ENCODE data around the gene RPP25L.

The RPP25L gene

DNA sequence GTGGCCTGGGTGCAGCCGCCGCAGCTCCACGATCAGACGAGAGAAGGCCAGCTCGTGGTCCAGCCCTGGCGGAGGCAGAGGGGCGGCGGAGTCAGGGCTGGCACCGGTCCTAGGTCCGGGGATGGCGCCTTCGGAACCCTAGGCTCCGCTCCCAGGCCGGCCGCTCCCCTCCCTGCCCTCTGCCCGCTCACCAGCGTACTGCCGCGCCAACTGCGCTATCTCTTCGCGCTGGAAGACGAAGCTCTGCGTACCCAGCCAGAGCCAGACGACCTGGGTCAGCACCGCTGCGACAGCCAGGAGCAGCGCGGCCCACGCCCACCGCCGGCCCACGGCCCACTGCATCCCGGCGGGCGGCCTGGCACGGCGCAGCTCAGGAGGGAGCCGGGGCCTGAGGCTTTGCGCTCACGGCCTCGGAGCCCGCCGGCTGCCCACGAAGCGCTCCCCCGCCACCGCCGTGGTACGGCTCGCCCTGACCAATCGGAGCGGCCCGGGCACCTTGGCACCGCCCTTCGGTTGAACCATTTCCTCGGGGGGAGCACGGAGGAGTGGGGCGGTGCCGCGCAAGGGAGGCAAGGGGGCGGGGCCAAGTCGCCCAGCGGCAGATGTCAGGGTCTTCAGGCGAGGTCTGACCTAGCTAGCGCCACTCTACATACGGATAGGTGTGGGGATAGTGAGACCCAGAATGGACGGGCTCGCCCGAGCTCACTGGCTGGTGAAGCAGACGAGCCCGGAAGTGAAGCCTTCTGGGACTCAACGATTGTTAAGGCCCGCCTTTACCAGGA, 25.6 kb upstream of the RPP25L start, which contains the start of gene SIGMAR1:
Gene SIGMAR1 (minus strand): TSS at position 432 of the 782 bp plus-strand sequence. CDS start 90 bp downstream, at position 342.
- DNase-seq: peak; percentile 86

DNA sequence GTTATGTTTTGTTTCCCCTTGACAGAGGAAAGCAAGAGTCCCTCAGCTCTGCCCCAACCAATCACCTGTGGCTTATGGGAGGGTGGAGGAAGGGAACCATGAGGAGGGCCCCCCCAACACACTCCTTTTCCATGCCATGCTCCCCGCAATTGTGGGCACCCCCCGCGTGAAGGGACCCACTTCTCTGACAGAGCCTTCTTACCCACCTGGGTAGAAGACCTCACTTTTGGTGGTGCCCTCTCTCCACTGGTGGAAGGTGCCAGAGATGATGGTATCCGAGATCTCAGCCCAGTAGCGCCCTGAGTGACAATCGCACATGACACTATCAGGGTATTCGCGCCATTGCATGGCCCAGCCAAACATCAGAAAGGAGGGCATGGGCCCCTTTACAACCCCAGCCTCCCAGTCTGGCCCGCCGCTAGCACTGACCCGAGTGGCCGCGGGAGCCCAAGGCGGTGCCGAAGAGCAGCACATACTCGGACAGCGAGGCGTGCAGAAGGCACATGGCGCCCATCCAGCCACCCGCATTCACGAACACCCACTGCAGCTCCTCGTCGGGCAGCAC, 25.0 kb upstream of the RPP25L start:
- DNase-seq: no peak

DNA sequence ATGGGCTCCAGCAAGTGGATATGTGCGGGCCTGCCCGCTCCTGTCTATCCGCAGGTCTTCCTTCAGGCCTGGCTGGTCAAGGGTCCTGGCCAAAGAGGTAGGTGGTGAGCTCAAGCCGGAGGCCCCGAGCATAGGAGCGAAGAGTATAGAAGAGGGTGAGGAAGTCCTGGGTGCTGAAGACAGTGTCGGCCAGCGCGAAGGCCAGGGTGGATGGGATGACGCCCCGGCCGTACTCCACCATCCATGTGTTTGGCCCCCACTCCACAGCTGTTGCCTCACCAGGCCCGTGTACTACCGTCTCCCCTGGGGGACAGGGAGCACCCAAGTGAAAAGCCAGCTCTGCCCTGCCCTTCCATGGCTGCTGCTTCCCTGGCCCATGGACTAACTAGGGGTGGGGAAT, 23.7 kb upstream of the RPP25L start:
- DNase-seq: no peak

DNA sequence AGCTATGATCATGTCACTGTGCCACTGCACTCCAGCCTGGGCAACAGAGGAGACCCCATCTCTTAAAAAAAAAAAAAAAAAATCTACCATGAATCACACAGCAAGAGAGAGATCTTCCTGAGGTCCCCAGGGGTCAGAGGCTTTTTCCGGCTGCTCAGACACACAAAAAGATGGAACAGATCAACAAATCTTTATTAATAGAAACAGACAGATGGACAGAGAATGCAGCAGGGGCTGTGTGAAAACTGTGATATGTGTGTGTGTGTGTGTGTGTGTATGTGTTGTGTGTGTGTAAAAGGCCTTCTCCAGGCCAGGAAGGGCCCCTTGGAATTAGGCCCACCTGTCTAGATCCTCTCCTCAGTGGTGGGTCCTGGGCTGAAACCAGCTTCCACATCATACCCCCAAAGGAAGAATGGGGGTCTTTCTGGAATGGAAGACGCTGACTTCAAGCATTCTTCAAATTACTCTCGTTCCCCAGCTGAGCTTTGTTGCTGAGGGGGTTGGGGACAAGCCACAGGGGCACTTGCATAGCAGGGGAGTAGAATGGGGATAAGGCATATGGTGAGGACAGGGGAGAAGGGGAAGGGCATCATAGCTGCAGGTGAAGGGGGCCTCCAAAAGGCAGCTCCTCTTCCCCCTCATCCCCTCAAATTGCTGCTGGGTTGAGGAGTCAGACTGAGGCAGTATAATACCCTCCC, 22.8 kb upstream of the RPP25L start:
- DNase-seq: no peak

DNA sequence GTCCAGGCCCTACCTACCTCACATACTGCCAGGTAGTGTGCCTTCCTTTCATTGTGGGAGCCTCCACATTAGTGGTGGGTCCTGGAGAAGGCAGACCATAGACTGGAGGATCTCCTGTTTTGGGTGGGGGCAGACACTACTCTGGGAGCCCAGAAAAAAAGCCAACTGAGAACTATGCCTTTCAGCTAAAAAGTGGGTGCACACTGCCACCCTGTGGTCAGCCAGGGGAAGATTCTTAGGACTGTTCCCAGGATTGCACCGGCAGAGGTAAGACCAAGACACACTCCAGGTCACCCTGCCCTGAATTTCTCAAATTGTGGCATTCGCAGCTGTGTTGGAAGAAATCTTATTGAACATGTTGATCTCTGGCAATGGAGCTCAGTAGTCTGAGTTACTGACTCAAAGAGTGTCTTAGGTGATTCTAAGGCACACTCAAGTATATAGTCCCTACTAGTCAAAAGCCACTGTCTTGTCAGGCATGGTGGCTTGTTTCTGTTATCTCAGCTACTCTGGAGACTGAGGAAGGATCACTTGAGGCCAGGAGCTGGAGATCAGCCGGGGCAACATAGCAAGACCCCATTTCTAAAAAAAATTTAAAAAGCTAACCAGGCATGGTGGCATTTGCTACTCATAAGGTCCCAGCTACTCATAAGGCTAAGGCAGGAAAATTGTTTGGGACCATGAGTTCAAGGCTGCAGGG, 22.1 kb upstream of the RPP25L start:
- peak; percentile 46 for DNase-seq

DNA sequence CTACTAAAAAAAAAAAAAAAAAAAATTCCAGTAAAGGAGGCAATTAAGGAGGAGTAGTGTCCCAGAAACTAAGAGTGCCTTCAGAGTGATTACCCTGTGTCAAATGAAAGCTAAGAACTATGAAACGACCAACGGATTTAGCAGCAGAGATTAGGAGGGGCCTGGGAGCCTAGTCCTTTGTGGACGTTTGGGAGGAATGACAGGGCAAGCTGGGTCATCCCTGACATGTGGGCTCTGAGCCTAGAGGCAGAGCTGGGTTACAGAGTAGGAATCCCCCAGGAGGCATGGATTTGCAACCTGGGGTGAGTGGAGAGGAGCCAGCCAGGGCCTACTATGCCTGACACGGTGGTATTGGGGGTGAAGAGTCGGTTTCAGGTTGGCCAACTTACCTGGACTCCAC, 21.3 kb upstream of the RPP25L start:
- DNase-seq: no peak

DNA sequence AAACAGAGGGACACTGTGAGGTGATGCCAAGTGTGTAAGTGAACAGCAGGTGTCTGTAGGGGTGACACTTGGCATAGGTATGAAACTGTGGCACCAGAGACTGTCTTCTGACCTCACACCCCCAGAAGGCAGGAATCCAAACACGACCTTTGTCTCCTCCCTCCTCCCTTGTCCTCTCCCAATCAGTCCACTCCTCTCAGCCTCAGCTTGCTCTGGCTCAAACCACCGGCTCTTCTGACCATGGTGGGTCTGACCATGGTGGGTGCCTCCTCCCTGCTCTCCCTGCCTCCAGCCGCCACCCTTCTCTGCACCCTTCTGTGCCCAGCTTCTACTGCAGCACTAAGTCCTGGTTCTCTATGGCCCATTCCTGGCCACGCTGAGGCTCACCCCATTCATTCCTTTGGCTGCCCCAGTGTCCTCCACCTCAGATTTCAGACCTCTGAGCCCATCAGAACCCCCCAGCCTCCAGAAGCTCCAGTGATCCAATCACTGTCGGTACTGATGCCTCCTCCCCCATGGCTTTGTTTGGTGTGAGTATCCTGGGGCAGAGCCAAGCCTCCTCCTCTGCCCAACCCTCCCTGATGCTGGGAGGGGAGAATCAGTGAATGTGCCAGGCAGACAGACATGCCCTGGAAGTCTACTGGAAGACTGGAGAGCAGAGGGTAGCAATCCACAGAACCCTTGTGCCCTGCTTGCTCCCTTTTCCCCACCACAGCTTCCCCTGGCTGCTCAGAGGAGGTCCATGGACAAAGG, 18.7 kb upstream of the RPP25L start:
- no peak for DNase-seq

DNA sequence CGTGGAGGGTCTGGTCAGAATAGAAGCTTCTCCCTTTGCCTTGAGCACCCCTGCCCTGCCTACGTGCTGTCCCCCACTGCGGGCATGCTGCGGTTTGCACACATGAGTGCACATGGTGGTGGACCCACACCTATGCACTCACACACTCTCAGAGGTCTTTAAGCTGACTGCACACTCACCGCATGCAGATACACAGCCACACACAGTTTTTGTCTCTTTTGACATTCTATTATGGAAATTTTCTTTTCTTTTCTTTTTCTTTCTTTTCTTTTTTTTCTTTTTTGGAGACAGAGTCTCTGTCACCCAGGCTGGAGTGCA, 17.6 kb upstream of the RPP25L start:
- no peak for DNase-seq

DNA sequence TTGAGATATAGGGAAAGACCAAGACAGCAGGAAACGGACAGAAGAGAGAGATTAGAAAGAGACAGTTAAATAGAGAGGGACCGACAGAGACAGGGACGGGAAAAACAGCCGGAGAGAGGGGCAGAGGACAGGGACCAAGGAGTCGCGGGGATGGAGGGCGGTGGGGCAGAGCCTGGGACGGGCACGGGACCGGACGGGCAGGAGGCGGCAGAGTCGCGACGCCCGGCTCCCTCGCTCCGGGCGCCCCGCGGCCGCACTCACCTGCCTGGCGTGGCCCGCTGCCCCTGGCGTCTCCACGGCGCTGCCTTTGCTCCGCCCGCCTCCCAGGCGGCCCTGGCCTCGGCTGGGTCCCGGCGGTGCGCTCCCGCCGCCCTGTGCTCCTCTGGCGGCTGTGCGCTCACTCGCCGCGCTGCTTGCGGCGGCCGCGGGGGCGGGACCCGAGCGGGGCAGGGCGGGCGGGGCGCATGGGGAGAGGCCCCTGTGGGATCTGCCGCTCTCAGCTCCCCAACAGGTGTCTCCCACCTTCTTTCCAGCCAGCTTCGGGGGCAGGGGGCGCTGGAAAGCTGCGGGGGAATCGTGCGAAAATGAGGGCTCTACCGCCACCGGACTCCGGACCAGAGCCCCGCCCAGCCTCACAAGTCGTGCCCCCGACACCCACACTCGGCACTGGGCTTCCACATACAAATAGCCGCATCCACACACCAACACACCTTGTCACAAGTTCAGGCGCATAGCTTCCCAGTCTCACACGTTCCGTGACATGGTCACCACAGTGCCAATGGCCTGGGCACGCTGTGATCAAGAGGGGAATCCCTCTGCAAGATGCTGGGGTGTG, 17.0 kb upstream of the RPP25L start, which contains the start of gene ARID3C:
Gene ARID3C (minus strand): TSS at position 411 of the 835 bp plus-strand sequence. CDS start 1,052 bp downstream, outside the sequence.
- peak; percentile 42 for DNase-seq

DNA sequence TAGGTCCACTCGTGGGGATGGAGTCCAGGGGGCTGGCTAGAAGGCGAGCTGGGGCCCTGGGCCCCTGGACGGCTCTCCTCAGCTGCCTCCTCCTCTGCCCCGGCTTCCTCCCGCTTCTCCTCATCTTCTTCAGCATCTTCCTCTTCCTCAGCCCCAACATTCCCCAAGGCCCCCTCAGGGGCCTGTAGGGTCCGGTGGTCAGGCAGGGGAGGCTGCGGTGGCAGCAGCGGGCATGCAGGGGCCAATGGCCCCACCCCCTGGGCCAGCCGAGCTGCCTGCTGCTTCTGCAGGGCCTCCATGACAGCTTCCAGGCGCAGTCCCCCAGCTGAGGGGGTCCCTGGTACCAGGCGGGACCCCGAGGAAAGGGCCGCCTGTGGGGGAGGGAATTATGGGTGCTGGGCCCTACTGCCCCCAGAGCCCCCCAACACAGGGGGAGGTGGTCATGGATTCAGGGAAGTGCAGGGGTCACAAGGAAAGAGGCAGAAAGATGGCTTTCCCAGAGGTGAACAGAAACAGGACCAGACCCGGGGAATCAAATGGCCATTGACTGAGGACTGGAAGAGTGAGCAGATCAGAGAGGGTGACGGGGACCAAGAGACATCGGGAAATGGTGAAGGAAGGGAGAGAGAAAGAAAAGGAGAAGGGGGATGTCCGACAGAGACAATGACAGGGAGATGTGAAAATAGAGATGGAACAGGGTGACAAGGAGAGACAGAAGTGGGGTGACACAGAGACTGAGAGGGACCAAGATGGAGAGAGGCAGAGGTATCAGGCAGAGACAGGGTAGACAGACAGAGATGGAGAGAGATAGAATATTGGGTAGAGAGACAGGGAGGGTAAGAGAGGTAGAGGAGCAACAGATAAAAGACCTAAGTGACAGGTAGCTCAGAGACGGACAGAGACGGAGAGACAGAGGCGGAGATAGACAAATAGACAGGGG, 16.1 kb upstream of the RPP25L start:
- no peak for DNase-seq

DNA sequence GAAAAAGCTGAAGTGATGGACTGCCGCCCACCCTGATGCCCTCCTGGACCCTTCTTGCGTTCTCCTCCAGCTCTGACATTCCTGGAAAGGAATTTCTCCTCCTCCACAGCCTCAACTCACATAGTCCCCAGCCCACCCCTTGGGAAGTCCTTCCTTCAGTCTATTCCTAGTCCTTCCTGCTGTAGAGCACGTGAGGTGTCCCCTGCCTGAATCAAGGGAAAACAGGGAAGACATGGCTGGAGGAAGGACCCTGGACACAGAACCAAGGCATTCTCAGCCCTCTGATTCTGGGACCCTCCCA, 13.2 kb upstream of the RPP25L start:
- no peak for DNase-seq

DNA sequence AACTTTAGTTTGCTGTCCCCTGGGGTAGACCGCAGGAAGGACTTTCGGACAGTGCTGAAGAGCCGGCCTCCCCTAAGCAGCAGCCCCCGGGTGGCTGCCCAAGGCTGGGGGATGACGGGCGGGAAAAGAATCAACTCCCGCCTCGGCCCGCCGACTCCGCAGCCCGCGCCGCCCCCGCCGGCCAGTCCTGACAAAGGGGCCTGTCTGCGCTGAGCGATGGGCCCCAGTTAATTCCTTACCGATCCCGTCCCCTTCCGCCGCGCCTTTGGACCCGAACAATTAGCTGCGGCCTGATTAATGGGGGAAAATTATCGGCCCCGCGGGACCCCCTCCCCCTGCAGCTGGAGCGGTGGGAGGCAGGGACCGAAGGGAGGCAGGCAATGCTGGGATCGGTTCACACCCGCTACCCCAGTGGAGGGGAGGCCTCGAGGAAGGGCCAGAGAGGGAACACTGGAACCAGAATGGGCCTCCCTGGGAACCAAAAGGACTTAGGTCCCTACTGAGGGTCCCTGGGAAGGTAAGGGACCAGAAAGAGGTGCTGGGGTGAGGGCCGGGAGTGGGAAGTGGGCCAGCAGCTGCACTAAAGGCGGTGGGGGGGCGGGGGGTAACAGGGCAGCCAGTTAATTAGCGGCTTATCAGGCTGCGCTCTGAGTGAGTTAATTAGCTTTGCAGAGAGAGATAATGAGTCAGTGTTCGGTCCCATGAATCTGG, 12.7 kb upstream of the RPP25L start:
- DNase-seq: no peak

DNA sequence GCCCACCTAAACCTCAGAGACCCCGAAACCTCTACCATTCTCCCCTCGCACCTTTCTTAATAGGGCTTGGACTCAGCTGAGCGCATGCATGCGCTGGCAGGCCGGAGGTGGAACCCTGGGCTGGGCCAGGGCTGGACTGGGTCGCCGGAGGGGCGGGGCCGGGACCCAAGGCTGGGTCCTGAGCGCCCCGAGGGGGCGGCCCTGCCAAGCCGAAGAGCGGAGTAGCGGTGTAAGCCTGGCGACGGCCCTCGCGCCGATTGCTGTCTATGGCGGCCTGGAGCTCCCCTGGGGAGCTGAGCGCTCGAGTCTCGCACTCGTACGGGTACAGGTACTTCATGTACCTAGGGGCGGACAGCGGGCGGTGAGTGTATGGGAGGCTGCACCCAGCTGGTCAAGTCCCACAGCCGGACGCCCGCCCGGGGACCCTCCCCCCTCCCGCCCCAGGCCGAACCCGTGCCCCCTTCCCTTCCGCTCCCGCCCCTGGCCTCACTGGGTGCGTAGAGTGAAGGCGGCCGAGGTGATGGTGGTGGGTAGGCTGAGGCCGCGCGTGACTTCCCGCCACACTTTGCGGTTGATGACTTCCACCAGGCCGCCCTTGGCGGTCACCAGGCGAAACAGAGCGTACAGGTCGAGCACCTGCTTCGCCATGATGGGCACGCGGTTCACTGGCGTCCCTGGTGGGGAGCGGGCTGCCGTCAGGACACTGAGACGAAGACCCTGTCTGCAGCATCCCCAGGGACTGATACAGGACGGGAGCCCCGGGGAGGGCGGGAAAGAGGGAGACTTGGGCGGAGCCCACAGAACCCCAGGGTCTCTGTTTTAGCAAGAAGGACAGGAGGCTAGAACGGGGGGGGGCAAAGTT, 11.7 kb upstream of the RPP25L start:
- DNase-seq: no peak

DNA sequence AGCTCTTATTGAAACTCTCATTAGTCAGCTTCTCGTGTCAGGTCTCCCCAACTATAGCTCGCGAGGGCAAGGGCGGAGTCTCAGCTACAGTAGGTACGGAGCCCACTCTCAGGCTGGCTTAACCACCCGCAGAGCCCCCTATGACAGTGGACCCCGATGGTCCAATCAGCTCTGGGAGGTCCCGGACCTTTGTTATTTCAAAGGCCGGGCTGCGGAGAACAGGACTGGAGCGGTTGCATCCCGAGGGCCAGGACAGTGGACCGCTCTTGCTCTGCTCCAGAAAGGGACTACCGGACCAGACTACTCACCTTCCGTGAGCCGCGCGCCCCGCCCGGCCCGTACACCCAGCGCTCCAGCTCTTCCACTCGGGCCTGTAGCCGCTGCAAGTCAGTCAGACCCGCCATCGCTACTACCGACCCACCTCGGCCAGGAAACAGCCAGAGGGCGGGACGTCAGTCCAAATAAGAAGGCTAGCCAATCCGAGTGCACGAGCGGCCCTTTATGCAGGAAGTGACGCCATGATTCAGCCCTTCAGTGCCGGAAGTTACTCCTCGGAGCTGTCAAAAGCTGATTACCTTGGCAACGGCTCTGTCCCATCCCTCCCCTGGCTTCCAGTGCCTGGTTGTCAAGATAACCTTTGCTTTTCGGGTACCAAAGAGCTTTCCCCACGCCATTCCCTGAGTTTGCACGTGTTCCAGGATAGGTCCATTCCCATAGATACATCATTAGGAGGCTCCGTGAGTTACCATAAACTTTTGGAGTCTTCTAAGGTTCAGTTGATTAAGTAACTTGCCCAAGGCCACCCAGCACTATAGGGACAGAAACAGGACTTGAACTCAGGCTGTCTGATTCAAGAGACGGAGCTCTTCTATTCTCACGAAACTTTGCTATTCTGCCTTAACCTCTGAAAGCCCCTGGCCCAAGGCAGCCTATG, 8.4 kb upstream of the RPP25L start, which contains the start of gene DCTN3:
Gene DCTN3 (minus strand): TSS at position 435 of the 934 bp plus-strand sequence. CDS start 31 bp downstream, at position 404.
- DNase-seq: peak; percentile 95

DNA sequence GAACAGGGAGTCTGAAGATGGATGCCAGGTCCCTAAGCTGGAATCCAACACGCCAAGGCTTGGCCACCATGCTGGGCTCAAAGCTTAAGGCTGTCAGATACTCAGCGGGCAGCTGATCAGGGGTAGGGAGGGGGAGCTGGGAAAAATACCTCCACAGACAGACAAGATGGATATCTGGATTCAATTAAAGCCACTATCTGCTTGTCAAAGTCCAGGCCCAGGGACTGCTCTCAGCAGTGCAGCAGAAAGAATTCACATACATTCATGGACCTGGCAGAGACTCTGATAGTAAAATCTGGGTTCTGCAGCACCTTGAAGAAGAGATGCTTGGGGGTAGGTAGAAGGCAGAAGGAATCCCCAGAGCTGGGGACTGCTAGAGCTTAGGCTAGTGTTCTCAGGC, 3.2 kb upstream of the RPP25L start:
- no peak for DNase-seq

DNA sequence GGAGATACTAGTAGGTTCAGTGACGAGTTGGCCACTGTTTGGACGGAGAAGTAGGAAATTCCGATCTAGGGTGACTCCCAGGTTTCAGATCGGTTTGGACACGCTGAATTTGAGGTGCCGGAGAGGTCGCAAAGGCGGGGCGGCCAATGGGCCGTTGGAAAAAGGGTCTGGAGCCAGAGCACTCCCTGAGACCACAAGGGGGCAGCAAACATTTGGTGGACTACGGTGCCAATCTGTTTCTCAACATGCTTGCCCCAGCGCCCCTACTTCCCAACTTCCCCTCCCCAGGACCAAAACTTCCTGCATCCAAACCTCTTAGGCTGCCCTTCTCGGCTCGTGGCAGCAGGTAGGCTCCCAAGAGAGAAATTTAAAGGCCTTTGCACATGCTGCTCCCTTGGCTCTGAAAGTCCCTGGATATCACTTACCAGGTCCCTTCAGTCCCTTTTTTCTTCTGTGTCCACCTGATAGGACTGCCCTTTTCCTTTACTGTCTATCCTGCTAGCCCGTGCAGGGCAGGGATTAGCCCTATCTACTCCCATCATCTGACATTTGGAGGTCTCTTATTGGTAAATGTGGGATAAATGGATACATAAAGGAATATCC, 992 bp upstream of the RPP25L start:
- peak; percentile 82 for DNase-seq

DNA sequence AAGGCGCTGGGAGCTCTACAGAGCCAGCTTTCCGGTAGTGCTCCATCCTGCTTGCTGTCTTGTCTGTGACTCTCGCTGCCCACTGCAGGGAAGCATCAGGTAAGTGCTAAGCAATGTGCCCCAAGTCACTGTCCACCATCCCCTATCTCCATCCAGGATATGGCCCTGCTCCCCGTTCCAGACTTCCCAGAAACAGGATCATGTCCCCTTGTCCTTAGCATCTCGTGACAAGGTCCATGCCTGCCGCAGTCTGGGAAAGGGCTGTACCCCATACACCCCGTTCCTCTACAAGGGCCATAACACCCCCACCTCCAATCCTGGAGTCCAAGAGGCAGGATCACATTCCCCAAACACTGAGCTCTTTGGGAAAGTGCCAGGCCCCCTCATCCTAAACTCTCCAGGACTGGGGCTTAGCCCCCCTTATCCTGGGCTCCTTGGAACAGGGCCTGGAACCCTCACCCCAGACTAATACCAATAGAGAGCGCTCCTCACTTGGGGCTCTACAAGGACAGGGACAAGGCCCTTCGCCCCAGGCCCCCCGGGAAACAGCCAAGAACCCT, 566 bp downstream of the RPP25L start:
- DNase-seq: no peak

All from NCI-H1105 (cell line).